Fibroblast of gingiva (primary cell): ENCODE results near the gene GALNT18.

ENCODE experiments used
- DNase-seq: peaks from one replicate; pipeline ENCODE4 v3.0.0-alpha.2; 2011; ENCODE audit warnings: low read depth

The GALNT18 gene

GRCh38 chr11:11408436-11409221 is 213.2 kb downstream of the GALNT18 start:
- DNase-seq = peak; percentile 73

- no peak for DNase-seq
These were observed 214.1 kb downstream of the GALNT18 start for GRCh38 chr11:11407763-11408084.

- DNase-seq = no peak
These were observed 214.6 kb downstream of the GALNT18 start for GRCh38 chr11:11407065-11407762.

GRCh38 chr11:11406652-11407051 is 215.2 kb downstream of the GALNT18 start:
- DNase-seq = no peak

GRCh38 chr11:11403763-11404725 is 217.8 kb downstream of the GALNT18 start:
- peak; percentile 15 for DNase-seq

- DNase-seq = no peak
These were observed 219.8 kb downstream of the GALNT18 start for GRCh38 chr11:11401960-11402535.

GRCh38 chr11:11400635-11401232 is 221.1 kb downstream of the GALNT18 start:
- no peak for DNase-seq

- DNase-seq = no peak
These were observed 221.7 kb downstream of the GALNT18 start for GRCh38 chr11:11400121-11400520.

GRCh38 chr11:11397781-11398180 is 224.0 kb downstream of the GALNT18 start:
- no peak for DNase-seq

GRCh38 chr11:11397036-11397415 is 224.8 kb downstream of the GALNT18 start:
- DNase-seq = no peak

- peak; percentile 59 for DNase-seq
These were observed 225.3 kb downstream of the GALNT18 start for GRCh38 chr11:11396301-11397035.

- no peak for DNase-seq
These were observed 226.7 kb downstream of the GALNT18 start for GRCh38 chr11:11395126-11395525.

- no peak for DNase-seq
These were observed 227.6 kb downstream of the GALNT18 start for GRCh38 chr11:11394241-11394640.

GRCh38 chr11:11391796-11392463 is 229.9 kb downstream of the GALNT18 start:
- peak; percentile 78 for DNase-seq

GRCh38 chr11:11391169-11391568 is 230.6 kb downstream of the GALNT18 start:
- no peak for DNase-seq

- DNase-seq = no peak
These were observed 231.6 kb downstream of the GALNT18 start for GRCh38 chr11:11390068-11390771.

- no peak for DNase-seq
These were observed 232.6 kb downstream of the GALNT18 start for GRCh38 chr11:11389238-11389637.

GRCh38 chr11:11387622-11388305 is 234.0 kb downstream of the GALNT18 start:
- no peak for DNase-seq

- no peak for DNase-seq
These were observed 234.6 kb downstream of the GALNT18 start for GRCh38 chr11:11387207-11387606.
